ENCODE data around the gene KCNQ1. TPM values are rescaled to one million over a fixed set of nuclear protein-coding genes. Genes with fewer than 3 reads are reported as not detected.
A peak's percentile ranks its signal among the peaks of the same experiment; 100 is the strongest.

The KCNQ1 gene
- total RNA-seq, 1 donor from 2014 or later, result 2.6 TPM

DNA sequence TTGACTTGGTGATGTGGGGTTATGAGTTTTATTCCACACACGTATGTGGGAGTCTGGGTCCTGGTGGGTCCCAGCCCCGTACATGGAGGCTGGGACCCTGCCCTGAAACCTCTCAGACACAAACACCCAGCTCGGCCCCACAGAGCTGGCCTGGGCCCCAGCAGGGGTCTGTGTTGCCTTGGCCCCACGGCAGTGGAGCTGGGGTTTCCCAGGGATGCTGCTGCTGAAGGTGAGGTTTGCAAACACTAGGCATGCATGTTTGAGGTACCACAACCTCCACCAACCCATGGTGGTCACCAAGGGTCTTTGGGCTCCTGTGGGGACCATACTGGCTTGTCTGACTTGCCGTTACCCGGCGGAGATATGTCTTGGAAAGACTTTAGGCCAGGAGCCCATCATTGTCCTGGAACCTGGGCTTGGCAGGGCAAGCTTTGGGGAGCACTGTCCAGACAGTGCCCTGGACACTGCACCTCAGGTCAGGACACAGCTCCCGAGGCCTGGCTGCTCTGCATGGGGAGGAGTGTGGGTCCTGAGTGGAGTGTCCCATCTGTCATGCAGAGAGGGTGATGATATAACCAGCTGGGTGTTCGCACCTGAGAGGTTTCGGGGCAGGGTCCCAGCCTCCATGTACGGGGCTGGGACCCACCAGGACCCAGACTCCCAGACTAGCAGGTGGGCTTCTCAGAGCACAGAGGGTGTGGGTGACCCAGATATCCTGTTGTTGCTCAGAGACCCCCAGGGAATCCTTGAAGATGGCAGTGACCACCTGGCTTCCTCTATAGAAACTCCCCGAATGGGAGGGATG, 63.3 kb downstream of the KCNQ1 start:
- Histone ChIP-seq H3K27me3 (ENCODE audit: control insufficient read depth in 3 of 3, insufficient read depth in 3 of 3, low read length in 3 of 3) (peaks cover 6 to 16% (median 13%) of the 10 kb centered on the region in 3 donors), H3K9me3 (ENCODE audit: control insufficient read depth in 3 of 3, low read length in 3 of 3) (no peaks in the 10 kb centered on the region), H3K4me1 (ENCODE audit: control insufficient read depth in 3 of 3, insufficient read depth in 3 of 3, low read length in 3 of 3) (peaks cover 2 to 19% (median 6%) of the 10 kb centered on the region in 3 donors), H3K36me3 (ENCODE audit: control insufficient read depth in 3 of 3, insufficient read depth in 3 of 3, low read length in 3 of 3) (no peaks in the 10 kb centered on the region), H3K9ac (ENCODE audit: low read depth in 1 of 3, low read length in 3 of 3) (no peak overlapping the region), H3K27ac (ENCODE audit: low read depth, low read length) (no peak overlapping the region), H3K4me3 (ENCODE audit: low read length in 3 of 3) (no peak overlapping the region)

DNA sequence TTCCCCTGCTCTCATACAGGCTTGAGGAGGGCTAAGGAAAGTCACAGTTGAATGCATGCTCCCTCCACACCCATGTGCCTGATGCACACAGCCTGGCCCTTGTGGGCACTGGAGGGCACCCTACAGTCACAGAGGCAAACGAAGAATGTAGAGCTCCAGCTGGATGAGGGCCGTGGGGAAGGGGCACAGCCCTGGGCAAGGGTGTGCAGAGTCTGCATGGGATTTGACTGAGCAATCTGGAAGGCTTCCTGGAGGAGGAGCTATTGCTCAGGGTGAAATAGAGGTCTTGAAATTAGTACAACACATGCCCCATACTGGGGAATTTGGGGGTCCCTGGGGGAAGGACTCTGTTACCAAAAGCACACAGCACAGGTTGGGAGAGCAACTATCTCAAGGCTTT, 64.0 kb downstream of the KCNQ1 start:
- Histone ChIP-seq H3K4me1 (ENCODE audit: control insufficient read depth in 3 of 3, insufficient read depth in 3 of 3, low read length in 3 of 3) (peaks cover 2 to 19% (median 6%) of the 10 kb centered on the region in 3 donors), H3K36me3 (ENCODE audit: control insufficient read depth in 3 of 3, insufficient read depth in 3 of 3, low read length in 3 of 3) (no peaks in the 10 kb centered on the region), H3K9me3 (ENCODE audit: control insufficient read depth in 3 of 3, low read length in 3 of 3) (no peaks in the 10 kb centered on the region), H3K27me3 (ENCODE audit: control insufficient read depth in 3 of 3, insufficient read depth in 3 of 3, low read length in 3 of 3) (peaks cover 6 to 16% (median 13%) of the 10 kb centered on the region in 3 donors), H3K9ac (ENCODE audit: low read depth in 1 of 3, low read length in 3 of 3) (no peak overlapping the region), H3K27ac (ENCODE audit: low read depth, low read length) (no peak overlapping the region), H3K4me3 (ENCODE audit: low read length in 3 of 3) (no peak overlapping the region)

DNA sequence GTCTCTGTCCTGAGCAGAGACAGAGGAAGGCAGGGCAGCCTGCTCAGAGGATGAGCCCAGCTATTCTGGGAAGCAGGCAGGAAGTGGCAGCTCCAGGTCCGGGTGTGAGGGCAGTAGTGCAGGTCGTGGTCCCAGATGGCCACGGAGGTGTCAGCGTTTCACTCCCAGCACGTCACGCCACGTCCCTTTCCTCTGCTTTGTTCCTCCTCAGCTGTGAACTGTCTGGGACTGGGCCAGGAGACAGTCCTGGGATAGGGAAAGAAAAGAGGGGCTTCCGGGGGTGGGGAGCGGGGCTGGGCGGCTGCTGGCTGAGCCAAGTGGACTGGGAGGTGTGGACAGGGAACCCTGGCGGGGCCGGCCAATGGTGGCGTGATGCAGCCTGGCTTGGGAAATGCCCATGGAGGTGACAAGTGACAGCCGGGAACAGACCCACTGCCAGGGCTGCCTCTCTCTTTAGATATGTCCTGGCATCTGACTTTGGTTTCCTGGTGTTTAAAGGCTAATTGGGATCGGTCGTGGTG, 64.7 kb downstream of the KCNQ1 start:
- H3K36me3 ChIP-seq (ENCODE audit: control insufficient read depth in 3 of 3, insufficient read depth in 3 of 3, low read length in 3 of 3), result no peaks in the 10 kb centered on the region
- H3K27me3 ChIP-seq (ENCODE audit: control insufficient read depth in 3 of 3, insufficient read depth in 3 of 3, low read length in 3 of 3), result peaks cover 6 to 16% (median 13%) of the 10 kb centered on the region in 3 donors
- no peak overlapping the region for H3K27ac ChIP-seq (ENCODE audit: low read depth, low read length)
- H3K9ac ChIP-seq (ENCODE audit: low read depth in 1 of 3, low read length in 3 of 3), result no peak overlapping the region
- H3K4me1 ChIP-seq (ENCODE audit: control insufficient read depth in 3 of 3, insufficient read depth in 3 of 3, low read length in 3 of 3), result peaks cover 2 to 19% (median 6%) of the 10 kb centered on the region in 3 donors
- no peaks in the 10 kb centered on the region for H3K9me3 ChIP-seq (ENCODE audit: control insufficient read depth in 3 of 3, low read length in 3 of 3)
- H3K4me3 ChIP-seq (ENCODE audit: low read length in 3 of 3), result no peak overlapping the region

DNA sequence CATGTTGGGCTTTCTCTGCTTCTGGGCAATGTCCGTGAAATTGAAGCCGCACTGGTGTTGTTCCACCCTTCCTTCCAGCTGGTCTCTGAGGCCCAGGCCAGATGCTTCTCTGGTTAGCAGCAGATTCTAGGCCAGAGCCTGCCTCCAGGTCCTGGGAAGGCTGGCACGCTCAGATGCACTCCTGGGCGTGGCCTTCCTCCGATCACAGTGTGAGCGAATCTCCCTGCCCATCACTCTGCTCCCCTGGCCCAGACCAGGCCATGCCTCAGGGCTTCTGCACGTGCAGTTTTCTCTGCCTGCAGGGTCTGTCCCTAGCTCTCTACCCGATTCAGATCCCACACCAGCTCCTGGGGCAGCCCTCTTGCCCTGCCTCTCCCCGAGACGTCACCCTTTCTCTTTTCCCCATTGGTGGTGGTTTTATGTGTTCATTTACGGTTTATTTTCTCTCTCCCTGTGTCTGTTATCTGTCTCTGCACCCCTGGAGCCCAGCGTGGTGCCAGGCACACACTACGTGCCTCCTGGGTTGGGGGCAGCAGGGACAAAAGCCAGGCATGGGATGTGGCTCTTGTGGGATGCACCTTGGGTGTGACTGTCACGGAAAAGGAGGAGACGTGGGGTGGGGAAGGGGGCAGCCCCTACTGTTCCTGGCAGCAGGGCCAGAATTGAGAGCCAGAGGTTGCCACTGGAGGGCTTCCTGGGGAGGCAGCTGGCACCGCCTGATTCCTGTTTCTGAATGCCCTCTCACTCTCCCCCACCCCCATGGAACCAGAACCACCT, 66.0 kb downstream of the KCNQ1 start:
- no peaks in the 10 kb centered on the region for H3K36me3 ChIP-seq (ENCODE audit: control insufficient read depth in 3 of 3, insufficient read depth in 3 of 3, low read length in 3 of 3)
- peaks cover 2 to 19% (median 6%) of the 10 kb centered on the region in 3 donors for H3K4me1 ChIP-seq (ENCODE audit: control insufficient read depth in 3 of 3, insufficient read depth in 3 of 3, low read length in 3 of 3)
- H3K9me3 ChIP-seq (ENCODE audit: control insufficient read depth in 3 of 3, low read length in 3 of 3), result no peaks in the 10 kb centered on the region
- H3K4me3 ChIP-seq (ENCODE audit: low read length in 3 of 3), result no peak overlapping the region
- peak overlapping the region; percentile 13 for H3K27ac ChIP-seq (ENCODE audit: low read depth, low read length)
- no peak overlapping the region for H3K9ac ChIP-seq (ENCODE audit: low read depth in 1 of 3, low read length in 3 of 3)
- peaks cover 6 to 16% (median 11%) of the 10 kb centered on the region in 3 donors for H3K27me3 ChIP-seq (ENCODE audit: control insufficient read depth in 3 of 3, insufficient read depth in 3 of 3, low read length in 3 of 3)

DNA sequence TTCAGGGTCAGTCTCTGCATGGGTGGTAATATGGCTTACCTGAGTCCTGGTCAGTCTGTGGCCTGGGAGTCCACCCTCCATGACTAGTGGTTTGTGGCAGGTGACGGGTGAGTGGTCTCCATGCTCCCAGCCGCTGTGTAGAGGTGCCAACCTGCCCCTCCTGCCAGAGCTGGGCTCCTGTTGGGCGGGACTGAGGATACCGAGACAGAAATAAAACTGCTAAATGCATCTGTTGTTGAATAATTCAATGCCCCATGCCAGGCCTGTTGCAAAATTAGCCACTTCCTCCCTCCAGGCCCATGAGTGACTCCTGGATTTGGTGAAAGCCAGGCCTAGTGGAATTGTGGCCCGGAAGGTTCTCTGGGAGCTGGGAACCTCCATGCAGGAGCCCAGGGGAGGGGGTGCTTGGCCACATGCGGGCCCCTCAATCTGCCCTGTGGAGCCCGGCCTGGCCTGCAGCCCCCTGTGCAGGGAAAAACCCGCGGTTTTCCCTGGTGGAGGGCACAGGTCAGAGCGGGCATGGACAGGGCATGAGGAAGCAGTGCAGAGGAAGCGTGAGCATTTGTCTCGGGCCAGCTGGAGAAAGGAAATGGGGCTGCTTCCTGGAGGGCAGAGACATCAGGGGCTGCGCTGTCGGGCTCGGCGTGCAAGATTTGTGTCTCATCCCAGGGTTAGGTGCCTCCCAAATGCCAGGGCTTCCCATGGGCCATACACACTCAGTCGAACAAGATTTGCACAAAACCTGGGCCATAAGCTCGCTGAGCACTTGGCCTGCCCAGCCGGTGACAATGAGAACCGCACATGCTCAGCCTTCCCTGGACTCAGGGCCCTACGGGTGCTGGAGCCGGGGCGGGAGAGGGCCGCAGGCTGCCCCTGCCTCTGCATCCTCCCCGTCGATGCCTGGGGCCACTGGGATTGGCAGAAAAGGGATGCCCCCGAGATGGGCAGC, 66.9 kb downstream of the KCNQ1 start:
- H3K27me3 ChIP-seq (ENCODE audit: control insufficient read depth in 3 of 3, insufficient read depth in 3 of 3, low read length in 3 of 3), result peaks cover 6 to 16% (median 13%) of the 10 kb centered on the region in 3 donors
- H3K36me3 ChIP-seq (ENCODE audit: control insufficient read depth in 3 of 3, insufficient read depth in 3 of 3, low read length in 3 of 3), result no peaks in the 10 kb centered on the region
- no peak overlapping the region for H3K9ac ChIP-seq (ENCODE audit: low read depth in 1 of 3, low read length in 3 of 3)
- H3K27ac ChIP-seq (ENCODE audit: low read depth, low read length), result peak overlapping the region; percentile 13
- peaks cover 2 to 19% (median 6%) of the 10 kb centered on the region in 3 donors for H3K4me1 ChIP-seq (ENCODE audit: control insufficient read depth in 3 of 3, insufficient read depth in 3 of 3, low read length in 3 of 3)
- no peak overlapping the region for H3K4me3 ChIP-seq (ENCODE audit: low read length in 3 of 3)
- no peaks in the 10 kb centered on the region for H3K9me3 ChIP-seq (ENCODE audit: control insufficient read depth in 3 of 3, low read length in 3 of 3)

DNA sequence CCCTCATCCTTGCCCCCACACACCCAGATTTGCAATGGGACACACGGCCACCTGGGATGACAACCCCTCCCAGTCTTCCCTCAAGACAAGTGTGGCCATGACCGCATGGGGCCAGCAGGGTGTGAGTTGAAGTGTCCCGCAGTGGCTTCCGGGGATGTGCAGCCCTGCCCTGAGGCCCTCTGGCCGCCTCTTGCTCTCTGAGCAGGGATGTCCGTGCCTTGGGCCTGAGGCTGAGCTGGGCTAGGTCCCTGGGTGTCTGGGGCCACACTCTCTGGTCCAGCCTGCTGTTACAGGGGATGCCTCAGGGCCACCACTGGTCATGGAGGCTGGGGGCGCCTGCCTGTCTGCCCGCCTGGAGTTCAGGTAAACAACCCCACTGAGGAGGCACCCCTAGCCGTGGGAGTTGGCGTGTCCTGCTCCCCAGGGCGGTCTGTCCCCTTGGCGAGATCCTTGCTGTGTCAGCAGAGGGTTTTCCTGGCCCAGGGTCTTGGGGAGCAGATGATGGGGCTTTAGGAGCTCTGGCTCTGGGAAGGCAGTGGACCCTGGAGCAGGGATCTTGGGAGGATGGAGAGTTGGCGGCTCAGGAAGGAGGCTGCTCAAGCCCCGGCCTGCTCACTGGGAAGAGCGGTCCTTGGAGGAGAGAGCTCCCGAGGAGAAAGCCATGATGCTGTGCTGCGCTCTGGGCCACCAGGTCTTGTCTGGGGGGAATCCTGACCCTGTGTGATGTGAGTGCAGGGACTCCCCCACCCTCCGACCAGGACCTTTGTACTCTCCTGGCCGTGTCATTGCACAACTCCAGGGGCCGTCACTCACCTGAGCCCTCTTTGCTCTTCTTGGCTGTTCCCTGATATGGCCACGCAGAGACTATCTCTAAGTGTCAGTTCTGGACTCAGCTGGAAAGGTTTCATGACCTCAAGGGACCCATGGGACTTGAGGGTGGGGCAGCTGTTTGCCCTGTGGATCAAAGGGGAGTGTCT, 67.9 kb downstream of the KCNQ1 start:
- Histone ChIP-seq H3K9ac (ENCODE audit: low read depth in 1 of 3, low read length in 3 of 3) (no peak overlapping the region), H3K4me1 (ENCODE audit: control insufficient read depth in 3 of 3, insufficient read depth in 3 of 3, low read length in 3 of 3) (peaks cover 2 to 19% (median 6%) of the 10 kb centered on the region in 3 donors), H3K27me3 (ENCODE audit: control insufficient read depth in 3 of 3, insufficient read depth in 3 of 3, low read length in 3 of 3) (peaks cover 5 to 26% (median 18%) of the 10 kb centered on the region in 3 donors), H3K9me3 (ENCODE audit: control insufficient read depth in 3 of 3, low read length in 3 of 3) (no peaks in the 10 kb centered on the region), H3K27ac (ENCODE audit: low read depth, low read length) (no peak overlapping the region), H3K4me3 (ENCODE audit: low read length in 3 of 3) (no peak overlapping the region), H3K36me3 (ENCODE audit: control insufficient read depth in 3 of 3, insufficient read depth in 3 of 3, low read length in 3 of 3) (no peaks in the 10 kb centered on the region)

DNA sequence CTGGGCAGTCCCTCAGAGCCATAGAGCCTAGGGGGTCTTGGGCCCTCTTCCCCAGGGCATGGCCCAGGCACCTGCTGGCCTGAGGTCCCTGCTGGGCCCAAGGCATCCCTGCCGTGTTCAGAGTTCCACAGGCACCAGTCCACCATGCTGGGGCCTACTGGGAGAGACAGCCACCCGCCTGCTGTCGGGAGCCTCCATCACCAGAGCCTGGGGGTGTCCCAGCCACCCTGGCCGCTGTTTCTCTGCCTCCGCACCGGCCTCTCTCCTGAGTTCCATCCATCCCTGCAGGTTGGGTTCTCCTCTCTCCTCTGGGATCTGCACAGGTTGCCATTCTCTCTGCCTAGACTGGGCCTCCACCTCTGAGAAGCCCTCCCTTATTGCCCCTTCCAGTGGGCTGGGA, 68.6 kb downstream of the KCNQ1 start:
- Histone ChIP-seq H3K27ac (ENCODE audit: low read depth, low read length) (no peak overlapping the region), H3K9ac (ENCODE audit: low read depth in 1 of 3, low read length in 3 of 3) (no peak overlapping the region), H3K4me1 (ENCODE audit: control insufficient read depth in 3 of 3, insufficient read depth in 3 of 3, low read length in 3 of 3) (peaks cover 2 to 19% (median 6%) of the 10 kb centered on the region in 3 donors), H3K9me3 (ENCODE audit: control insufficient read depth in 3 of 3, low read length in 3 of 3) (no peaks in the 10 kb centered on the region), H3K36me3 (ENCODE audit: control insufficient read depth in 3 of 3, insufficient read depth in 3 of 3, low read length in 3 of 3) (no peaks in the 10 kb centered on the region), H3K4me3 (ENCODE audit: low read length in 3 of 3) (no peak overlapping the region), H3K27me3 (ENCODE audit: control insufficient read depth in 3 of 3, insufficient read depth in 3 of 3, low read length in 3 of 3) (peaks cover 7 to 28% (median 16%) of the 10 kb centered on the region in 3 donors)

DNA sequence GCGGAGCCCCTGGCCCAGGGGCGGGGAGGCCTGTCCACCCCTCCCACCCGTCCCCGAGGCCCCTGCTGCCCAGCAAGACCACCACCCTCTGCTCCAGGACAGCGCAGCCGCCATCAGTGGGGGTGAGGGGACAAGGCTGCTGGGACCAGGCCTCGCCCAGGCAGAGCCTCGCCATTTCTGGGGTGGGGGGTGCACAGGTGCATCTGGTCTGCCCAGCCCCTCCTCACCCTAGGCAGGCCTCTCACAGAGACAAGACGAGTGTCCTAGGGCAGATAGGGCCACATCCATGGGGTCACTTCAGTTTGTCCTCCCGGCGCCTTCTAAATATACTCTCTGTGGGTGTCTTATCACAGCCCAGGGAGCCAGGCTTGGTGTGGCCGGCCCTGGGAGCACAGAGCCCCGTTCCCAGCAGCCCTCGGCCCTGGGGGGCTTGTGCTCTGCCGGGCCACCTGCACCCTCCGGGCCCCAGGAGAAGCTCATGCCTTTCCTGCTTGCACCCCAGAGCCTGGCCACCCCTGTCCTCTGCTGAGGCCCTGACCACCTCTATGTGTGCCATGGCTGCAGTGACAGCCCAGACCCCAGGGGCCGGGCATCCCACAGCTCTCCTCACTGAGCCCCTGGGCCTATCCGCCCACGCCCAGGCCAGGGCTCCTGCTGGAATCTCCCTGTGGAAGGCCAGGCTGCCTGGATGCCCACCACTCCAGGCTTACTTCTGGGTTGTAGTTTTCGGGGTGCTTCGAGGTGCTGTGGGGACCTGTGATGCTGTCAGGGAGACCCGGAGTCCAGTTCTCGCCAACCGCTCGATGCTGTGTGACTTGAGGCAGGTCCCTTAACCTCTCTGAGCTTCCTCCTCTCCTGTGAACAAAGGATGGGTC, 70.8 kb downstream of the KCNQ1 start:
- peaks cover 0 to 18% (median 6%) of the 10 kb centered on the region in 3 donors for H3K4me1 ChIP-seq (ENCODE audit: control insufficient read depth in 3 of 3, insufficient read depth in 3 of 3, low read length in 3 of 3)

More for the DNA sequence above, 70.8 kb downstream of the KCNQ1 start:
- H3K9ac ChIP-seq (ENCODE audit: low read depth in 1 of 3, low read length in 3 of 3), result no peak overlapping the region
- no peaks in the 10 kb centered on the region for H3K9me3 ChIP-seq (ENCODE audit: control insufficient read depth in 3 of 3, low read length in 3 of 3)
- no peaks in the 10 kb centered on the region for H3K36me3 ChIP-seq (ENCODE audit: control insufficient read depth in 3 of 3, insufficient read depth in 3 of 3, low read length in 3 of 3)
- H3K27me3 ChIP-seq (ENCODE audit: control insufficient read depth in 3 of 3, insufficient read depth in 3 of 3, low read length in 3 of 3), result peaks cover 4 to 16% (median 11%) of the 10 kb centered on the region in 3 donors
- no peak overlapping the region for H3K27ac ChIP-seq (ENCODE audit: low read depth, low read length)
- no peak overlapping the region for H3K4me3 ChIP-seq (ENCODE audit: low read length in 3 of 3)

Data from skeletal muscle tissue (tissue), 4 donors.